Dedifferentiated amniotic fluid mesenchymal stem cell (primary cell): ENCODE data around the gene MATN1.

Experiments
- DNase-seq: peaks from one replicate; pipeline ENCODE4 v3.0.0-alpha.2; 2016; ENCODE audit errors: extremely low spot score

Gene MATN1

DNA sequence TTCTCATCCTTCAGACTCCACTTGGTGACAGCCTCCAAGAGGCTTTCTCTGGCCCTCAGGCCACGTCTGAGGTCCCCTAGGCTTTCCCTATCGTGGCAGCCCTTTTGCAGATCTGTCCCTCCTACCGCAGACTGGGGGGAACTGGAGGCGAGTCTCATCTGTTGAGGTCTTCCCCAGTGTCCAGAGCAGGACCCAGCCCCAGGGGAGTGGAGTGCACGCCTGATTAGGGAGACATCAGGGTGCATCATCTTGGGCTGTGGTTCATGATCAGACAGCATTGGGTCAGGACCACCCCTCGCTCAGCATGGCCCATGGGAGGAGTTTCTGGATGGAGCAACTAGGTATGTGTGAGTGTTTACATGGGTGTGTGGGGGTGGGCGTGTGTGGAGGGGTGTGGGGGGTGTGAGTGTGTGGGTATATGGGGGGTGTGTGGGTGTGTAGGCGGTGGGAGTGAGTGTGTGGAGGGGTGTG is 8.5 kb upstream of the MATN1 start:
- DNase-seq, result no peak

DNA sequence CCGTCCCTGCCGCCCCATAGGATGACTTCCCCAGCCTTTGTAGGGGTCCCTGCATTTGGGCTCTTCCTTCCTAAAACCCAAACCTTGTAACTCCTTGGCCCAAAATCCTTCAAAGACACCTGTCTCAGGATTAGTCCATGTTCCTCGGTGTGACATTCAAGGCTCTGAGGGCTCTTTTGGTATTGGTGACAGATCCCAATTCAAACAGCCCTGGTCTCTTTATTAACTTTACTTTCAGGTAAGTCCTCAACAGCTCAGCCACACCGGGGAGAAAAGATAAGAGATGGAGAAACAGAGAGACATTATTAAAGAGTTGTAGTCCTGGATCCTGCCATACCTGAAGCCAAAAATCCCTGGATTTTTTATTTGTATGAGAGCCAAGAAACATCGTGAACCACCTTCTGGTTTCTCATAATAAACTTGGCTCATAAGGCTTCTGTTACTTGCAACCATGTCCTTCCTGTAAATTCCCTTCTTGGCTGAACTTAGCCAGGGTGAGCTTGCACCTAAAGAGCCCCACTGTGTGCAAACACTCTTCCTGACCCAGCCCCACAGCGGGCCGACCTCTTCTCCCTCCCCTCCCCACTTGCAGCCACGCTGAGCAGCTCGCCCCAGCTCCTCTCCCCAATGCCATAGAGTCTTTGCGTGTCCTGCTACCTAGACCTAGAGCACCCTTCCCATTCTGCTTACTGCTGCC is 7.9 kb upstream of the MATN1 start:
- DNase-seq, result no peak

DNA sequence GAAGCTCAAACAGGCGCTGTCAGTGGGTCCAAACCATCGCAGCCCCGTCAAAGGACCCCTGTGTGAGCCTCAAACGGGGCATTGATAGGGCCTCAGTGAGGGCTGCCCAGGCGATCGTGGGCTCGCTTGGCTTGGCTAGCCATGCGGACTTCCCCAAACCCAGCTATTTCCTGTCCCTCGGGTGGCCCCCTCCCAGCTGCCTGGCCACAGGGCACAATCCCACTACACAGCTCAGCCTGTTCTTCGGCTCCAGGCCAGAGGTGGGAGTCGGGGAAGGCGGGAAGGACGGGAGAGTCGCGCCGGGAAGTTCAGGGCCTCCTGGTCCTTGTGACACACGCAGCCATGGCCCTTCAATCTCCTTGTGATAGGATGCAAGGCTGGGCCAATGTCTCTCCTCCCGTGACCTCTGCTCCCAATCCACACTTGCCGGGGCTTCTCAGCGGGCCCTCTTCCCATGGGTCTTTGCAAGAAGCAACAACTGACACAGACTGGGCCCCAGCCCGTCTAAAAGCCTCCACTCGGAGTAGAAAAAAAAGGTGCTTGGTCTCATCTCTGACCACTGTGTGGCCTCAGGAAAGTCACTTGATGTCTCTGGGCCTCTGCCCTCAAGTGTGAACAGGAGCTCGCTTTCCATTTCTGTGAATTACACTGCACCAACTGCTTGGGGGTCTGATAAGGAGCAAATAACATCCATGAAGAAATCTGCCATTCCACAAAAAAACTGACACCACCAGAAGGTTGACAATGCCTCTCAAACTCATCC is 7.1 kb upstream of the MATN1 start:
- no peak for DNase-seq

DNA sequence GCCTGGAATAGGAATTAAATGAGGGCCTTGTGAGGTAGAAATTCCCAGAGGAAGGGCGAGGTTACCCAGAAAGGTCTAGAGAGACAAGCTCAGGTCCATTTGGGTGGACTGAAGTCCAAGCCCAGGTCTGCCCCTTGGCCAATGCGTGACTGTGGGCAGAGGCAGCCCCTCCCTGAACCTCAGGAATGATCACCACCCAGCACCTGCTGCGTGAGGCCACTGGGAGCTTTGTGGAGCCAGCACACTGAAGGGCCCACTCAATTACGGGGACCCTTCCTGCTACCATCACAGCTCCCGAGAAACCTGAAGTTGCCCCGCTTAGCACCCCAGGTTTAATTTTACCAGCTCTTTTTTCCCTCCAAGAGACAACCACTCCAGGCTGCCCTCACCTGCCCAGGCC is 6.5 kb upstream of the MATN1 start:
- DNase-seq, result no peak

DNA sequence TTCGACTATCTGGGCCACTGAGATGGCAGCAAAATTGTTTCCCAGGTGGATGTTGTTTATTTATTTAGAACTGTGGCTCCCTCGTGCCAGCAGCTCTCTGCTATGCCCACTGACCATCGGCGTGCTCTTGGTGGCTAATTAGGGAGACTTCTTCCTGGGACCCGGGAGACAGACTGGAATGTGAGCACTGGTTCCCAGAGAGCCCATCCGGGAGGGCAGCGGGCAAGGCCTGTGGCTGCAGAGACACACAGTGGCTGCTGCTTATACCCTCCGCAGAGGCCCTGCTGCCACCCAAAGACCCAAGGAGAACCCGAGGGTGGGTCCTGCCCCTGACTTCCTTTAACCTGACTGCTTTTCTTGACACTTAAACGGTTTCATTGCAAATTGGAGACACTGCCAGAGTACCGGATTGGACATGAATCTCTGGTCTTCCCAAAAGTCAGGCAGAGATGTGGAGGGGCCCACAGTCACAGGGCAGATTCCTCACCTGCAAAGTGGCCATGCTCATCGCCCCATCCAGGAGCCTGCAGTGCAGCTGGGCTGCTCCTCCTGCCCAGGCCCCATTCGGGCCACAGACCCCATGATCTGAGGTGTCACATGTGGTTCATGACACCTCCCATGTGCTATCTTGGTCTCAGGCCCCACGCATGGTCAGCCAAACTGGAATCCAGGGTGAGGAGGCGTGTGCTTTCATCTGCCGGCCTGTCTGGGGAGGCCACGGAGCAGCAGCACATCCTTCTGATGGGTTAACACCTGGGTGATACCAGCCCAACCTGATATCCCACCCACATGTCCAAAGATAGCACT is 5.7 kb upstream of the MATN1 start:
- DNase-seq, result no peak

DNA sequence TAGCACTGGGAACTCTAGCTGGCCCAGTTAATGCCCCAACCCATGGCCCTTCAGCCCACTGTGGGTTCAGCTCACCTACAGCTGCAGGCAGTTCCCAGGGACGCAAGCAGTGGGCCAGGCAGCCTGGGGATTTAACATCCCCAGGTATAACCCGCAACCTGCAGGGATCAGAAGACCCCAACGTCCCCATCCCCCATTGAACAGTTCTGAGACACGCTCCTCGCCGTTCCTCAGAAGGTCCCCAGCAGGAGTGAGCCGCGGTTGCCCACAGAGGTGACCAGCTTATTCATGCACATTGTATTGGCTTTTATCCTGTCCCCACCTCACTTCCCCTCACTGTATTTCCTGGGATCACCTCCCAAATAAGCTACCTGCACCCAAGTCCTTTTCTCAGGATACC is 5.0 kb upstream of the MATN1 start:
- no peak for DNase-seq

DNA sequence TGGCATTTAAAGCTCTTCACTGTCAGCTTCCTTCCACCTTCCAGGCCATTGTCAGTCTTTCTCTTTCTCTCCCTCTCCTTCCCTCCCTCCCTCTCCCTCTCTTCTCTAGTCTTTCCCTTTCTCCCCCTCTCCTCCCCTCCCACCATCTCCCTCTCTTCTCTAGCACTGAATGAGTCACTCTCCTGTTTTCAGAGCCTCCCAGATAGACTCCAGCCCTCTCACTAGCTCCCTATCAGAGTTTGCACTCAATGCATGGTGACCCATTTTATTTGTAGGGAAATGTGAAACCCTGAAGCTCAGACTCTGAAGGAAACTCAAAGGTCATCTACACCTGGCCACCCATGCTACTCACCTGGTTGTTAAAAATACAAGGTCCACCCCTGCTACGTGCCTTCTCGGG is 4.4 kb upstream of the MATN1 start:
- no peak for DNase-seq

DNA sequence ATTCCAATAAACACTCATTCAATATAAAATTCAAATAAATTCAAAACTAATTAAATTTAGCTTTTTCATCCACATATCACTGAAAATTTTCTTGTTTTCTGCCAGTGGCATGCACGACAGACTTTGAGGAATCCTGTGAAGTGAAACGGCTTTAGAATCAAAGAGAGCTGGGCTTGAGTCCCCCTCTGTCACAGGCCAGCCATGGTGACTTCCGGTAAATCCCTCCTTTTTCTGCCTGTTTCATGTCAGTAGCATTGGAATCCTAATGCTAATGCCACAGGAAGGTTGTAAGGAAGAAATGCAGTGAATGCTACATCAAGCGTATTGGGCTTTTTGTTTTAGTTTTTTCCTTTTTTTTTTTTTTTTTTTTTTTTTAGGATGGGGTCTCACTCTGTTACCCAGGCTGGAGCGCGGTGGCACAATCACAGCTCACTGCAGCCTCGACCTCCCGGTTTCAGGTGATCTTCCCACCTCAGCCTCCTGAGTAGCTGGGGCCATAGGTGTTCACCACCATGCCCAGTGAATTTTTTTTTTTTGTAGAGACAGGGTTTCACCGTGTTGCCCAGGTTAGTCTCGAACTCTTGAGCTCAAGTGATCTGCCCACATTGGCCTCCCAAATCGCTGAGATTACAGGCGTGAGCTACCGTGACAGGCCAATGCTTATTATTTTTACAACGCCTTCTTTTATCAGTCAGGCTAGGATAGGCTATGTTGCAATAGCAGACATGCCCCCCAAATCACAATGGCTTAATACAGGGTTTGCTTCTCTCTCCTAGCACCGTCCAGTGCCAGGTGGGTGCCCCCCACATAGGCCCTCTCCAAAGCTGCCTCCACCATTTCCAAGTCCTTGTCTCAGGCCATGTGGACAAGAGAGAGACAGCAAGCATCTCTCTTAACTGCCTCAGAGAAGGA is 3.6 kb upstream of the MATN1 start:
- DNase-seq, result no peak

DNA sequence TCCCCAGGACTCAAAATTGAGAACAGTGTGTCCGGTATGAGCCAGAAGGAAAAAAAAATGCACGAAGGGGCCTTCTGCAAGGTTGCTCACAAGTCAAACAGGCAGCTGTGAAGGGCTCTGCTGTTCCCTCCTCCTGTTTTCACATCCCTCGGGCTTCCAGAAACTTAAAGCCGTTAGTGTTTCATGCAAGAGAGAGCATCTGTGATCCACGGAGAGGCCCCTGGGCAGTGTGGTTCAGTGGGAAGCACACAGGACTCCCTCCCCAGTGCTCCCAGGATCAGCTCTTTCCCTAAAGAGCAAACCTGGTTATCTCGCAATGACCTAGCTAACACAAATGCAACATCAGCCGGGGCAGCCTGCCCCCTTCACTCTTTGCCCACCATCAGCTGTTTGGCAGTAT is 2.9 kb upstream of the MATN1 start:
- DNase-seq, result no peak

DNA sequence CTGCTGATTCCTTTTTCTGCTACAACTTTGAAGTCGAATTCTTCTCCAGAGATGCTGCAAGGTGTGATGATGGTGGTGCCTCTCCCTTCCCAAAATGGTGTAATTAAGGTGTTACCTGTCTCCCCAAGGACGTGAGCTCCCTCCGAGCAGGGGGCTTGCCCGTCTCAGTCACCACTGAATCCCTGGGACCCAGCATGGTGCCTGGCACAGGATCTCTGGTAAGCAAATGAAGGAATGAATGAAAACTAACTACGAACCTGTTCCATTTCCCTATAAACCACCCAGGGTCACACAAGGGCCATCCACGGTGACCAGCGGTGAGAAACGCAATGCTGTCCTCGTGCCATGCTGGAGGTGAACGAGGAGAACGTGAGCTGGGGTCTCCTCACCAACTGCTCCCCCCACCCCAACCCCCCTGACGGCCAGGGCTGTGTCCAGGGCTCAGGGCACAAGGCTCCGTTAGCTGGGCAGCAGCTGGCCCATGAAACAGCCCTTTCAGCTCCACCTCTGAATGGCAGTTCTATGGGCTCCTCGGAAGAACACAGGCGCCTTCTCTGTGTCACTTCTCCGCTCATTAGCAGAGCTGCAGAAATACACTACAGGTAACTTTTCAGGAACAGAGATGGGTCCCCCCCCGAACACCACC is 2.2 kb upstream of the MATN1 start:
- DNase-seq, result no peak

DNA sequence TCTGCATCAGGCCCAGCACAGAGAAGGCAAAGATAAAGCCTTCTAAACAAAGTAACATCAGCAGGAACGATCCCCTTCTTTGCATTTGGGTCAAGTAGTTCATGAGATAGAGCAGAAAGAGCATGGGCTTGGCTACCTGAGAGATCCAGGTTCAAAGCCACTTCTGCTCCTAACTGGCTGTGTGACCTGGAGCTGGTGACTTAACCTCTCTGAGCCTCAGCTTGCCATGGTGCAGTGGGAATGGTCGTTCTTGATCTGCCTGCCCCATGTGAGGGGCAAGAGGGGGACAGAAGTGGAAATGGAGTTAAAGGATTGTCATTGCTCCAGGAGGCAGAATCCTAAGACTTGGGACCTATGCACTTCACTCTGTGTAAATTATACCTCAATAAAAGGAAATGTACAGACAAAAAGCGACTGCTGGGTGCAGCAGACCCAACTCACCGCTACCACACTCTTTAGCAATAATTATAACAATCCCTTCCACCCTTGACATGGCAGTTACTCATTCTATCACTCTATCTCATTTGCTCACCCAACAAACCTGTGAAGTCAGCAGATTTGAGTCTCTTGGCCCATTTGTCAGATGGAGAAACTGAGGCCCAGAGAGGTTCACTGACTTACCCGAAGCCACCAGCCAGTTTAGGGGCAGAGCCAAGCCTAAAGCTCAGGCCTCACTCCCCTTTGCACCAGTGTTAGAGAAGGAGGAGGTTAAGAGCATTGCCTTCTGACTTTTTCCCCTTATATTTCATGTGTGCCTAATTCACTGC is 1.5 kb upstream of the MATN1 start:
- no peak for DNase-seq

DNA sequence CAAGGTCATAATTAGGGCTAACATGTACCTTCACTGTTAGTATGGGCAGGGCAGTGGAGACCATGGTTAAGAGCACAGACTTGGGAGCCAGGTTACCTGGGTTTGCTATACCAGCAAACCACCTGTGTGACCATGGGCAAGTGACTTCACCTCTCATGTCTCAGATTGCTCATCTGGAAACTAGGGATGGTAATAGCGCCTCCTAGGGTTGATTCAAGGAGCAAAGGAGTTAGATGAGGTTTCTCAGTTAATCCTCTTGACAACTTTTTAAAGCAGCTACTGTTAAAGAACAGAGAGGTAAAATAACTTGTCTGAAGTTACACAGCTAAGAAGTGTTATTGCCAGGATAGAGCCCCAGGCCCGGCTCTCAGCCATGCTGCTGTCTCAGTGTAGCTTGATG is 790 bp upstream of the MATN1 start:
- no peak for DNase-seq

DNA sequence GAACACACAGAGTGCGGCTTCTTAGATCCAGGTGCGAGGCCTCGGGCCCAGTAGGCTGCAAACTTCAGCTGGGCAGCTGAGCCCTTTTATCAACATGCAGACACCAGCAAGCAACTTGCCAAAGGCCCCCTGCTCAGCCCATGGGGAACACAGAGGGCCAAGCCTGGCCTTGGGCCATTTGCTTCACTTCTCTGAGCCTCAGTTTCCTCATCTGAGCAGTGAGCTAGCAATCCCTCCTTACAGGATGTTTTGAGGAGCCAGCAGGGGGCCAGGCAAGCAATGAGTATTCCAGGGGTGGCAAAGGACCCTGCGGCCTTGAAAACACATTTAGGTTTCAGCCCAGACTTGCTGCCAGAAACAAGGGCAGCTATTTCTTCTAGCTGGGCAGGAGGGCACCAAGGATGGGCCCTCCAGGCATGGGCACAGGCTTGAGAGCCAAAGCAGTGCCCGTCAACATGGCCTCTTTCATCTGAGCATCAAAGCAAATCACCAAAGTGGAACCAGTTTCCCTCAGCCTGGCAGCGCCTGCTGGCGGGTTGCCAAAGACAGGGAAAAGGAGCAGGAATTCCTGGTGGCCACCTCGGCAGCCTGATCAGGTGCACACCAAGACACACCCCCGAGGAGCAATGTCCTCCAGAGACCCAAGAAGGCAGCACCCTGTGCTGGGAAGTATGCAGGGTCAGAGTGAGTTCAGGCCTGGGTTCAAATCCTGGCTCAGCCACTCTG is 1.4 kb downstream of the MATN1 start:
- no peak for DNase-seq

DNA sequence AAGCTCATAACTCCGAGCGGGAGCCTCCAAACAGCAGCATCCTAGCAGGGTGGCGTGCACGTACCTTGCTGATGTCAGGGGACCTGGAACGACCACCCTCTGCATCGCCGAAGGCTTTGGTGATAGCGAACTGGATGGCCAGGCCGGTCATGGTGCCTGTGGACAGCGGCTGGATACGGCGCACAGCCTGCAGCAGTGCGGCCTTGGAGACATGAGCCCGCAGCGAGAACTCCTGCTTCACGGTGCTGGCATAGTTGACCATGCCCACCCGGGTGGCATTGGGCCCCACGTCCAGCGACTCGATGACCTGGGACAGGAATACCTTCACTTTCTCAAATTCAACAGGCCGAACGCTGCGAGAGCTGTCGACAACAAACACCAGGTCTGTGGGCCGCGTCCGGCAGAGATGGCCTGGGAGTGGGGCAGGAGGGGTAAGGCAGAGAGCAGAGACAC is 2.0 kb downstream of the MATN1 start:
- DNase-seq, result no peak

DNA sequence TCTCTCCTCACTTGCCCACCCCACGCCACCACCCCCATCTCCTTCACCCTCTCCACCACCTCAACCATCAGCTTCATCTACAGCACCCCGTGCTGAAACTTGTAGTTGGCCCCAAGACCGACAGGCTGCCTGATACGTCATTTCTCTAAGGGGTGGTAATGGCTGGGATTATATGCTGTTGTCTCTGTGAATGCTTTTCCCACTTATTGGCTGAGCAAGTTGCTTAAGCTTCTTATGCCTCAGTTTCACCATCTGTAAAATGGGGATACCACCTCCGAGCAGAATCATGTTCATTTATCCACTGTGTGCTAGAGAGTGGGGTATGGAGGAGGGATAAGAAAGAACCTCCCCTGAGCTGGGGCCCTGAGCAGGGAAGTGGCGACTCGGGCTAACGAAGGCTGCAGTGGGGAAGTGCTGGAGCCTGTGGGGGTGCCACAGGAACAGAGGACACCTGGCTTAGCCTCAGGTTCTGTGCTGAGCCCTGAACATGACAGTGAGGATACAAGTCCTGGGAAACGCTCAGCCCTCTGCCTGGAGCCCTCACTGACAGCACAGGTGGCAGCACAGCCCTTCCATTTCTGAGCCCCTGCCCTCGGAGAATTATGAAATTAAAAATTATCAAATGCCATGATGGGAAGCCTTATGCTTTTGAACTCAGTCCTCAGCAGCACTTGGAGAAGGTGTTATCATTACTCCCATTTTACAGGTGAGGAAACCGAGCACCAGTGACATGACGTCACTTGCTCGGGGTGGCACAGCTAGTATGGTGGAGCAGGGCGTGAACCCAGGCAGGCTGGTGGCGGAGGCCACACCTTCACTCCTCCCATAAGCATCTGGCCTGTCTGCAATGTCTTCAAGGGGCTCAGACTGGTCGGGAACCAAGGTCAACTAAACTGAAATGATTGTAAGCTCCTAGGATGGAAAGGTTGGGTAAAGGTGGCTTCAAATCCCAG is 2.8 kb downstream of the MATN1 start:
- no peak for DNase-seq

DNA sequence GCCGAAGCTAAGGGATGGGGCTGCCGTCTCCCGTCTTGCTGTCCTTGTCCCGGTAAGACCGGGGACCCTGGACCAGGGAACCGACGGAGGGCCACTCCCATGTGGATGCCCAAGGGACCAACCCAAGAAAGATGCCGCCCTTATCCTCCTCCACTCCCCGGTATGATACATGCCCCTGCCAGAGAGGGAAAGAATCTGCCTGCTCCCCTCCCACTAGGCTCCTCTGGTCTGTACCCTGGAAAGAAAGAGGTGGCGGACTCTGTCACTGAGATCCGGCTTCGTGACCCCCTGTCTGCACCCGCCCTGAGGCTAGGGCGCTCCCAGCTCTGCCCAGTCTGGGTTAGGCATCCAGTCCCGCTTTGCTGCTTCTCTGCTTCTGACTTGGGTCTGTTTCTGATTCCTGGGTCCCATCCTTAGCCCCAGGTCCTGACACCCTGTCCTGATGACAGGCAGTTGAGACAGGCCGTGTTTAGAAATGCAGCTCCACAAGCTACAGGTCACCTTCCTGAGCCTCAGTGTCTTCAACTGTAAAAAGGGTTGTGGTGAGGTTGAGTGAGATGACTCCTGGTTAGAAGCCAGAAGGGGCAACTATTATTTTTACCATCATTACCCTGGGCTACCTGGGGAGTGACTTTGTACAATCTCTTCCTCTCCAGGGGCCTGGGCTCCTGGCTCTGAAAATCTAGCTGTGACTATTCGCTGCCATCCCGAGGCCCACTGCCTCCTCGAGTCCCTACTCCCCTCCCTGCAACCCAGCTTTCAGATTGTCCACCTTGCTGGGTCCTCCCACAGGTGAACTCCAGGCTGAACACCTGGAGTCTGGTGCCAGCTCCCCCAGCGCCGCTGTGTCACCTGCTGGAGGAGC is 3.7 kb downstream of the MATN1 start:
- DNase-seq, result no peak

DNA sequence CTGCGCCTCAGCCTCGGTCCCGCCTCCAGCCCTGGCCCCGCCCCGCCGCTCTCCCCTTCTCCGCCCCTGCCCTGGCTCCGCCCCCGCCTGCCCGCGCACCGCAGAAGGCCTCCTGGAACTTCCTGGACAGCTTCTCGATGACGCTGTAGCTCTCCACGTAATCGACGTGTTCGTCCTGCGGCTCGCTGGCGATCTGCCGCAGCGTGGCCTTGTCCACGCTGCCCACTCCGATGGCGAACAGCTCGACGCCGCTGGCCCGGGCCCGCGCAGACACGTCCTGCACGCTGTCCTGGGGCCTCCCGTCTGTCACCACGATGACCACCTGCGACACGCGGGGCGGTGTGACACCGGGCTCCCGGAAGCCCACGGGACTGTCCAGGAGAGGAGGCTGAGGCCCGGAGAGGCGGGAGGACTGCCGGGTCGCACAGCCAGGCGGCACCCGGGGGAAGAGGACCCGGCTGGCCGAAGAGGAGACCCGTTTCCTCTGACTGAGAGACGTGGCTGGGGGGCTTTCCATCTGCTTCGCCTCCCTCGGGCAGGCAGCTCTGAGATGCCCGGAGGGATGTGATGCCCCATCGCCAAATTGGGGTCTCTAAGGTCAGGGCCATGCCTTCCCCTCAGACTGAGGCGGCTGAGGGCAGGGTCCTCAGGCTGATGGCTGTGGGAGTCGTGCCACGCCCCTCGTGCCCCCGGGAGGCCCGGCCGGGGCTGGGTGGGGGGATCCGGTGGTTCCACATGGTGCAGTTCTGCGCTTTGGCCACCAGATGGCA is 4.6 kb downstream of the MATN1 start:
- DNase-seq, result peak; percentile 96
